GM12865 (cell line): ENCODE results near the gene PPP2R5B.
A peak's percentile ranks its signal among the peaks of the same experiment; 100 is the strongest.

ENCODE experiments used
- DNase-seq: peaks from one replicate; pipeline ENCODE4 v3.0.0; 2010; ENCODE audit warnings: low read depth
- H3K4me3 ChIP-seq: 2 replicates; pipeline ENCODE4 v1.5.1; 2011; ENCODE audit warnings: mild to moderate bottlenecking, low read depth, low read length, control low read depth
- CTCF ChIP-seq: IDR thresholded peaks from 2 replicates; pipeline ENCODE4 v1.5.1; 2011; ENCODE audit warnings: low read length, control low read depth, low read depth, inconsistent platforms; ENCODE audit not compliant: insufficient read depth; ENCODE audit errors: missing control alignments

PPP2R5B gene

DNA sequence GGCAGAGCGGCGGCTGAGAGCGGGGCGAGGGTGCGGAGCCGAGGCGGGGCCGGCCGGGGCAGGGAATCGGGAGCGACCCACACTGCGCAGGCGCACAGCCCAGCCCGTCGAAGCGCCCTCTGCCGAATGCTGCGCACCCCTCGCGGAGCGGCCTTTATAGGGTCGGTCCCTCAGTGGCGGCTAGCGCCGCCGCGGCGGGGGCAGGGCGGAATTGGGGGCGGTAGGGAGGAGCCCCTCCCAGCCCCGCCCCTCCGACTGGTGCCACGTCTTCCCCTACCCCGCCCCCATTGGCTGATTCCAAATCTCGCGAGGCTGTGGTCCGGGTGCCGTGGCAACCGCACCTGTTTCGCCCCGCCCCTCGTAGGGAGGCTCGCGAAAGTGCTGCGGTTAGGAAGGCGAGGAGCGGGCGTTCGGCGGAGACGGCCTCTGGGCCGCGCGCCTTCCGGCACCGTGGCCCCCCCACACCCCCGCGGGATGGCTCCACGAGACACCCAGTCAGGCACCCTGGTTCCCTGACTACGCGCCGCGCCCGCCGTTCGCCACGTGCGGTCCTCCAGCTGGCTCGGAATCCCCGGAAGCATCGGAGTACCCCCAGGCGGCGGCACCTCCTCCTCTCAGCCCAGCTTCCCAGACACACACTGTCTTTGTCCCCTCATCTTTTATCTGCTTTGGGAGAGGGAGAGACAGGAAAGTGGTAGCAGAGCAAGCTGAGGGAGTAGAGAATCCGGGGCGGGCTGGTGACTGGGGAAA lies 45.8 kb upstream of the PPP2R5B start, which contains the start of gene EHD1:
TSS of gene EHD1 (minus strand) at position 128 of the 750 bp plus-strand sequence. CDS start 157 bp downstream, outside the sequence.
- peak within 1 kb of the TSS; percentile 88 for H3K4me3 ChIP-seq
- peak; percentile 64 for TF ChIP-seq CTCF
- DNase-seq, result peak; percentile 100

DNA sequence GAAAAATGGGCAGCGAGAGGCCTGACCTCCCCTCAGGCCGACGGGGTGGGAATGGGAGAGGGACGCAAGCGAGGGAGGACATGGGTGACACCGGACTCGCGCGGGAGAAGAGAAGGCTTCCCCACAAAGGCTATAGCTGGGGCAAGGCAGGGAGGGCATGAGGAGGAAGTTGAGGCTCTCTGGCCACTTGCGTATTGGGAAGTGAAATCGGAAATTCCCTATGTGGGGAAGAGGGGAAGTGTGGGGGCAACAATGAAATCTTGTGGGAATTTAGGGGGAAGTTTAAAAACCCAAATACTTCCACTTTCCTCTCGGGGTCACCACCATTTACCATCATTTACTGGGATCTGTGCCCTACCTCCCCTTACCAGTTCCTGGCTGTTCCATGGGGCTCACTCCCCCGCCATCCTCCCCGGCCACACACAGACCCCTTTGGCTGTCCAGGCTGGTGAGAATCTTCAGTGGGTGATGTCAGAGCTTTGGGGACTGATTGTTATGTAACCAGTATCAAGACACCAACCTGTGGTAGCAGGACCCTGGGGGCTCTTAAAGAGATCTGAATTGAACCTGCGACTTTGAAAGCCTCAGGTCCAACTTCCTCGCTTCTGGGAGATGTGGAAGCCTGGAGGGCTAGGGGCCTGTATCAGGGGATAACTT lies 45.1 kb upstream of the PPP2R5B start:
- peak overlapping the region; percentile 88 for H3K4me3 ChIP-seq
- TF ChIP-seq CTCF, result no peak
- peak; percentile 48 for DNase-seq

DNA sequence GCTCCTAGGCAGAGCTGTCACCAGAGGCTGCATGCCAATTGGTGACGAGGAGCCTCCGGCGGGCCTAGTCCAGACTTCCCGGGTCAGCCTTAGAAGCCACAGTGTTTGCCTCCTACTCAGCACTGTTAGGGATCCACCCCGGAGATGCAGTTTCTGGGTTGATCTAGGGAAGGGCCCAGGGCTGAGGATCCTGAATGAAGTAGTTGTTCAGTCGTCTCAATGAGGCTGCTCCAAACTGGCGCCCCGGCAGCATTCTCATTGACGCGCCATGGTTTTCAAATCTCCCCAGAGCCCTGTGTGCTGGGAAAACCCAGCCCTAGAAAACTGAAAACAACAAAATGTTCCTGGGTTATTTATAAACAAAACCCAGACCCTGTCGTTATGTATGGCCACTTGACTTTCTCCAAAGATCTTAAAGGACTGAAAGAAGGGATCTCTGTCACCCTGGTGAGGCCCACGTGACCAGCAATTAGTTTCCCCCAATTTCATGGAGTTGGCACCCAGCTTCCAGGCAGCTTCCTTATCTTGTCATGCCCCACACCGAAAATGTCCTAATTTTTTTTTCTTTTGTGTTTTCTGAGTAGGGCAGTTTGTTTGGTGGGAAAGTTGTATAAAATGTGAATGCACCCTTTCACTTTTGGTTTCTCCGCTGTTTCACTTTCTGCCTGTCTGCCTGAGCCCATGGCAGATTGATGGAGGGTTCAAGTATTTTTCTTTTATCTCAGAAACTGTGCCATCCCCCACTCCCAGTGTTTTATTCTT lies 44.1 kb upstream of the PPP2R5B start:
- H3K4me3 ChIP-seq, result peak overlapping the region; percentile 88
- TF ChIP-seq CTCF, result no peak
- DNase-seq, result peak; percentile 64

DNA sequence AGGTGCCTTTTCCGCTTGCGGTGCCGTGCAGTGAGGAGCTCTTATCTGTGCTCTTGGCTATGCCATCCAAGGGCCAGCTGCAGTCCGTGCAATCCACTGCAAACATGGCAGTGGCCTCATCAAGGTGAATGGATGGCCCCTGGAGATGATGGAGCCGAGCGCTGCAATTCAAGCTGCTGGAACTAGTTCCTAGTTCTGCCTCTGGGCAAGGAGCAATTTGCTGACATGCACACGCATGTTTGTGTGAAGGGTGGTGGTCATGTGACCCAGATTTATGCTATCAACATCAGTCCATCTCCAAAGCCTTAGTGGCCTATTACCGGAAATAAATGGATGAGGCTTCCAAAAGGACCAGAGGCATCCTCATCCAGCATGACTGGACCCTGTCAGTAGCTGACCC lies 43.0 kb upstream of the PPP2R5B start:
- H3K4me3 ChIP-seq, result no peak overlapping the region
- DNase-seq, result no peak
- TF ChIP-seq CTCF, result no peak

GRCh38 chr11:64882243-64882642 lies 42.2 kb upstream of the PPP2R5B start:
- no peak overlapping the region for H3K4me3 ChIP-seq
- no peak for TF ChIP-seq CTCF
- DNase-seq, result no peak

DNA sequence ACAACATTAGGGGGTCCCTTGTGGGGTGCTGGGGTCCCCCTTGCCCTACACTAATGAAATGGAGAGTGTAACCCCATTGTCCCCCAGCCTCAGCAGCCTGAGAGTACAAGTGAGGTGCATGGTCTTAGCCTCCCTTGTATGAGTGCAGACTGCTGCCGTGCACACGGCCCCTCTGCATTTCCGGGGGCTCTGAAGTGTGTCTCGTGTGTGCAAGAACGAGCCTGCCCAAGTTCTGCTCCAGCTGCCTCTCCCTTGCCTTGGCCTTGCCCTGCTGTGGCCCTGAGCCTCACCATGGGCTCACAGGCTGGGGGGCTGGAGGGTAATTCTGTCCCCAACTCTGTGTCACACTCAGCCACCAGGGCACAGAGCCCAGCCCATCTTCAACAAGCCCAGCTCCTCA lies 40.9 kb upstream of the PPP2R5B start:
- no peak for TF ChIP-seq CTCF
- no peak overlapping the region for H3K4me3 ChIP-seq
- no peak for DNase-seq
